ENCODE results near the gene CCDC15. TPM values are rescaled to one million over a fixed set of nuclear protein-coding genes. Genes with fewer than 3 reads are reported as not detected.

Gene CCDC15
- total RNA-seq, 1 donor from 2014 or later = 0.25 TPM

DNA sequence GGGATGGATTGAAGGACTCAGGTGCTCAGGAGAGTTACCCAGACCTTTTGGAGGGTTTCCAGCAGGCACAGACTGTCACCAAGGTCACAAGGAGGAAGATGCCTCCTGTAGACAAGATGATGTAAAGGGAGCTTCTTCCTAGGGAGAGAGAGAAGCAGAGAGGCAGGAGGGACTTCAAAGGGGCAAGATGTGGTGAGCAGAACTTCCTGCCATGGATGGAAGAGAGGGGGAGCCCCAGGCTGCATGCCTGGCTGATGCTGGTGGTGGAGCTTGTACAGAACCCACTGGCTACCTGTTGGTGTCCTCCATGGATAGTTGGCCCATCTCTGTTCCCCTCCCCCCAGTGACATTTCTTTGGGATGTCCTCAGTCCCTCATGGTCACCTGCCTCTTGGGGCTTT is 30.7 kb upstream of the CCDC15 start:
- H3K27me3 ChIP-seq (ENCODE audit: low read depth) = peaks cover 30% of the 10 kb centered on the region
- H3K36me3 ChIP-seq = no peaks in the 10 kb centered on the region
- H3K4me3 ChIP-seq = no peak overlapping the region
- DNase-seq = no peak
- no peak overlapping the region for H3K27ac ChIP-seq (replicated peaks)
- no peaks in the 10 kb centered on the region for H3K9me3 ChIP-seq (replicated peaks)
- TF ChIP-seq, protein P1, sequence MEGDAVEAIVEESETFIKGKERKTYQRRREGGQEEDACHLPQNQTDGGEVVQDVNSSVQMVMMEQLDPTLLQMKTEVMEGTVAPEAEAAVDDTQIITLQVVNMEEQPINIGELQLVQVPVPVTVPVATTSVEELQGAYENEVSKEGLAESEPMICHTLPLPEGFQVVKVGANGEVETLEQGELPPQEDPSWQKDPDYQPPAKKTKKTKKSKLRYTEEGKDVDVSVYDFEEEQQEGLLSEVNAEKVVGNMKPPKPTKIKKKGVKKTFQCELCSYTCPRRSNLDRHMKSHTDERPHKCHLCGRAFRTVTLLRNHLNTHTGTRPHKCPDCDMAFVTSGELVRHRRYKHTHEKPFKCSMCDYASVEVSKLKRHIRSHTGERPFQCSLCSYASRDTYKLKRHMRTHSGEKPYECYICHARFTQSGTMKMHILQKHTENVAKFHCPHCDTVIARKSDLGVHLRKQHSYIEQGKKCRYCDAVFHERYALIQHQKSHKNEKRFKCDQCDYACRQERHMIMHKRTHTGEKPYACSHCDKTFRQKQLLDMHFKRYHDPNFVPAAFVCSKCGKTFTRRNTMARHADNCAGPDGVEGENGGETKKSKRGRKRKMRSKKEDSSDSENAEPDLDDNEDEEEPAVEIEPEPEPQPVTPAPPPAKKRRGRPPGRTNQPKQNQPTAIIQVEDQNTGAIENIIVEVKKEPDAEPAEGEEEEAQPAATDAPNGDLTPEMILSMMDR (IDR thresholded peaks at IDR 0.05; ENCODE audit: borderline replicate concordance) = no peak
- intact Hi-C loops (cut with micrococcal nuclease) = no loop called here
- H3K4me1 ChIP-seq = peaks cover 17% of the 10 kb centered on the region

DNA sequence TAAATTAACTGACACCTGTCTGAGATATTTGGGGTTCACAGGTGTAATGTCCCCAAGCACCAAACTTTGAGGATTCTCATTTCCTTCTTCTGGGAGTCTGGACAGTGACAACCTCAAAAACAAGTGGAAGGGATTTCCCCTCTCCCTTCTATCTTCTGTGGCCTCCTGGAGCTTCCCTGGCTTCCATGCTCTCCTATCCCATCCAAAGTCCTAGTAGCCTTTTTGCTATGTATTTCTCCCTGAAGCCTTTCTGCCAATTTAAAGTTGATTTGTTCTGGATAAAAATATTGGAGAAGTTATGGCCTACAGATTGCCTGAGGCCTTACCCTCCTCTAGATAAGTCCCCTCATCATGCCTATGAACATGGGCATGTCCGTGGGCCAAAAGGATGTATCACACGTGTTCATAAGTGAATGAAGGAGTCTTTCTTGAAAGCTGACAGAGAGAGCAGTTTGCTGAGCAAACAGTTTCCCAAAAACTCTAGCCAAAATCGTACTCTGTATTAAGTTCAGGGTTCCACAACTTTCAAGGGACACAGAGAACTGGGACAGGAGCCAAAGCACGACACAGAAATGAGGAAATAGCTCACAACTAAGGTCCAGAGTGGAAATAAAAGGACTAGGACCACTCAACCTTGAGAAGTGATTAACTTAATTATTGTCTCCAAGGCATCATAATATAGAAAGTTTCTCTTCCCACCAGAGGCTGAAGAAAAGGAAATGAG is 24.9 kb upstream of the CCDC15 start:
- TF ChIP-seq, protein P1 (IDR thresholded peaks at IDR 0.05; ENCODE audit: borderline replicate concordance) = no peak
- DNase-seq = no peak
- Histone ChIP-seq H3K36me3 (no peaks in the 10 kb centered on the region), H3K4me3 (no peak overlapping the region), H3K27ac (replicated peaks) (no peak overlapping the region), H3K9me3 (replicated peaks) (no peaks in the 10 kb centered on the region), H3K27me3 (ENCODE audit: low read depth) (no peaks in the 10 kb centered on the region), H3K4me1 (no peaks in the 10 kb centered on the region)
- intact Hi-C loops (cut with micrococcal nuclease) = no loop called here

DNA sequence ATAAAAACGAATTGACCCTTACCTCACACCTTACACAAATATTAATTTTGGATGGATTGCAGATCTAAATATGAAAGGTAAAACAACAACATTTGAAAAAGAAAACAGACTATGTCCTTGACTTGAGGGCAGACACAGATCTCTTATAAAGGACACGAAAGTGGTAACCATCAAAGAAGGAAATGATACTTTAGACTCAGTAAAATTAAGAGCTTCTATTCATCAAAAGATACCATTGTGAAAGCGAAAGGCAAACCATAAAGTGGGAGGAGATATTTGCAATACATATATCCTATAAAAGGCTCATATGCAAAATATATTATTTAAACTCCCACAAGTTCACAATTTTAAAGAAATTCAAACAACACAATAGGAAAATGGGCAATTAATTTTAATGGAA is 23.2 kb upstream of the CCDC15 start:
- H3K4me3 ChIP-seq = no peak overlapping the region
- H3K27me3 ChIP-seq (ENCODE audit: low read depth) = peaks cover 13% of the 10 kb centered on the region
- no peaks in the 10 kb centered on the region for H3K4me1 ChIP-seq
- no peak for DNase-seq
- no peak overlapping the region for H3K27ac ChIP-seq (replicated peaks)
- TF ChIP-seq, protein P1 (IDR thresholded peaks at IDR 0.05; ENCODE audit: borderline replicate concordance) = no peak
- no peaks in the 10 kb centered on the region for H3K9me3 ChIP-seq (replicated peaks)
- intact Hi-C loops (cut with micrococcal nuclease) = no loop called here
- H3K36me3 ChIP-seq = no peaks in the 10 kb centered on the region

GRCh38 chr11:124934862-124935547 is 19.0 kb upstream of the CCDC15 start:
- Histone ChIP-seq H3K36me3 (no peaks in the 10 kb centered on the region), H3K27ac (replicated peaks) (no peak overlapping the region), H3K4me3 (no peak overlapping the region), H3K4me1 (no peaks in the 10 kb centered on the region), H3K27me3 (ENCODE audit: low read depth) (peaks cover 24% of the 10 kb centered on the region), H3K9me3 (replicated peaks) (no peaks in the 10 kb centered on the region)
- no peak for DNase-seq
- intact Hi-C loops (cut with micrococcal nuclease) = no loop called here
- TF ChIP-seq, protein P1 (IDR thresholded peaks at IDR 0.05; ENCODE audit: borderline replicate concordance) = no peak

DNA sequence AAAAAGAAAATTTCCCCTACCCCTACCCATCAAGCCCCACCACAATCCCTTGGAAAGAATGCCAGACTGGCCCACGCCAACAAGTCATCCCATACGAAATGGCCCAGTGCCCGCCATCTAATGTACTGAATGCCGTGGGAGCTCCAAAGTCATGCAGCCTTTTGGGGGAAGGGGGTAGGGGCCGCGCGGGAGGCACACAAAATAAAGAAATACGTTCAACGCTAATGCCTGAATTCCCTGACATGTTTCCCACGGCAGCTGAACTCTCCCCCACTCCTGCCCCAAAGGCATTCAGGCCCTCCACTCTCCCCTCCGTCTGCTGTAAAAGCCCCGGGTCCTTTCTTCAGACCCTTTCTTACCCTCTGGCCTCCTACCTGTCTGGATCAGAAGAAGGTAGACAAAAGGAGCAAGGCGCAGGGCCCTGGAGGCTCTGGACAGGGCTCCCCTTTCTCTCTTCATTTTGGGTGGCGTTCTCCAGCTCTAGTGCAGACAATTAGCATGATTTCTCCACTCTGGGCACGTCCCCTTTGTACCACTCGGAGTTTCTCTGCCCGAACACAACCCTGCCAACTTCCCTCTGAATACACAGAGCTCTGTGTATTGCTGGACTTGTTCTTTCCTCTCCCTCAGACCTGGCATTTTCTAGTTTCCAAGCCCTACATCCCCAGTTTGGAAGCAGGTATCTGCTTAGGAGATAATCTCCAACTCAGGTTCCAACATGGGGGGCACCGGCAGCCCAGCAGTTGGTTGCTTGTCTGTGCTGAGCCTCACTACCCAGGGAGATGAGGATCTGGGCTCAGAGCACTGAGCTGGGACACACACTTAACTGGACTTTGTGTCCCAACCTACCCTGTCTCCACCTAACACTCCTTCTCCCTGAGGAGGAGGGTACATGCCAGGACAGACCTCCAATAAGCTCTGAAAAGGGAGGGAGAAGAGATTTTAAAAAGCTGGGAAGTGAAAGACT is 18.2 kb upstream of the CCDC15 start, which contains the start of gene HEPACAM:
Gene HEPACAM, minus strand, starts transcription at position 500 of the 967 bp plus-strand sequence. Its CDS starts 41 bp downstream, at position 459.
- H3K27ac ChIP-seq (replicated peaks) = no peak within 1 kb of the TSS
- no peaks in the 10 kb centered on the region for H3K9me3 ChIP-seq (replicated peaks)
- no peaks in the 10 kb centered on the region for H3K36me3 ChIP-seq
- H3K4me1 ChIP-seq = no peaks in the 10 kb centered on the region
- intact Hi-C loops (cut with micrococcal nuclease) = no loop called here
- no peak for DNase-seq
- no peak within 1 kb of the TSS for H3K4me3 ChIP-seq
- peaks cover 24% of the 10 kb centered on the region for H3K27me3 ChIP-seq (ENCODE audit: low read depth)
- TF ChIP-seq, protein P1 (IDR thresholded peaks at IDR 0.05; ENCODE audit: borderline replicate concordance) = no peak
